Measurements from ENCODE around the gene AP1B1. TPM values are rescaled to one million over a fixed set of nuclear protein-coding genes. Genes with fewer than 3 reads are reported as not detected.

AP1B1 gene
- total and polyA plus RNA-seq, 2 donors from 2014 or later, result 50.5 to 82.9 TPM

- intact Hi-C loops (cut with DNase I), result no loop called here
- no peaks in the 10 kb centered on the region for H3K9me3 ChIP-seq (ENCODE audit: control insufficient read depth in 2 of 3, insufficient read depth in 1 of 3, low read length in 3 of 3)
- FAIRE-seq (no peak), DNase-seq (peak; percentile 66 to 89 (median 75))
- H3K4me3 ChIP-seq (ENCODE audit: low read length in 3 of 3), result no peak overlapping the region
- H3K27me3 ChIP-seq (ENCODE audit: control insufficient read depth, insufficient read depth, low read length), result no peaks in the 10 kb centered on the region
- no peak overlapping the region for H3K27ac ChIP-seq (ENCODE audit: low read depth in 2 of 2, low read length in 2 of 2)
- TF ChIP-seq, protein P1, sequence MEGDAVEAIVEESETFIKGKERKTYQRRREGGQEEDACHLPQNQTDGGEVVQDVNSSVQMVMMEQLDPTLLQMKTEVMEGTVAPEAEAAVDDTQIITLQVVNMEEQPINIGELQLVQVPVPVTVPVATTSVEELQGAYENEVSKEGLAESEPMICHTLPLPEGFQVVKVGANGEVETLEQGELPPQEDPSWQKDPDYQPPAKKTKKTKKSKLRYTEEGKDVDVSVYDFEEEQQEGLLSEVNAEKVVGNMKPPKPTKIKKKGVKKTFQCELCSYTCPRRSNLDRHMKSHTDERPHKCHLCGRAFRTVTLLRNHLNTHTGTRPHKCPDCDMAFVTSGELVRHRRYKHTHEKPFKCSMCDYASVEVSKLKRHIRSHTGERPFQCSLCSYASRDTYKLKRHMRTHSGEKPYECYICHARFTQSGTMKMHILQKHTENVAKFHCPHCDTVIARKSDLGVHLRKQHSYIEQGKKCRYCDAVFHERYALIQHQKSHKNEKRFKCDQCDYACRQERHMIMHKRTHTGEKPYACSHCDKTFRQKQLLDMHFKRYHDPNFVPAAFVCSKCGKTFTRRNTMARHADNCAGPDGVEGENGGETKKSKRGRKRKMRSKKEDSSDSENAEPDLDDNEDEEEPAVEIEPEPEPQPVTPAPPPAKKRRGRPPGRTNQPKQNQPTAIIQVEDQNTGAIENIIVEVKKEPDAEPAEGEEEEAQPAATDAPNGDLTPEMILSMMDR (IDR thresholded peaks at IDR 0.05; ENCODE audit: borderline replicate concordance, extremely low read depth, insufficient read depth), result no peak
- H3K9ac ChIP-seq (ENCODE audit: low read length in 3 of 3), result no peak overlapping the region
- peaks cover 0 to 13% (median 8%) of the 10 kb centered on the region in 3 donors for H3K36me3 ChIP-seq (ENCODE audit: control insufficient read depth in 2 of 3, insufficient read depth in 3 of 3, low read length in 3 of 3)
- no peaks in the 10 kb centered on the region for H3K4me1 ChIP-seq (ENCODE audit: control insufficient read depth in 2 of 3, insufficient read depth in 2 of 3, low read depth in 1 of 3, low read length in 3 of 3)
These were observed 57.6 kb downstream of the AP1B1 start for GRCh38 chr22:29330753-29331152.

DNA sequence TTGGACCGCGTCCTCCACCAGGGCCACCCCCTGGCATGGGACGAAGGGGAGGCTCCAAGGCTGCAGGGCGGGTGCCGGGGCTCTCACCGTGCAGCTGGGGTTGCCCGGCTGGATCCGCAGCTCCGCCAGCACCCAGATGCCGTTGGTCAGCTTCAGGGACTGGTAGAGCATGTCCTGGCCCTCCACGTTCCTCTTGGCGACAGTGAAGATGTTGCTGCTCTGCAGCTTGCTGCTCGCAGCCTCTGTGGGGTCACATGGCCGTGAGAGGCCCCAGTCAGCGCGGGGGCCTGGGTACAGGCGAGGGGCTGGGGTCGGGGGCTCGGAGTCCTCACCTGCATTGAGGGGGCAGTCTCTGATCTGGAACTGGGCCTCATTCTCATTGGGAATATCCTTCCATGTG lies 58.1 kb downstream of the AP1B1 start:
- no peaks in the 10 kb centered on the region for H3K9me3 ChIP-seq (ENCODE audit: control insufficient read depth in 2 of 3, insufficient read depth in 1 of 3, low read length in 3 of 3)
- no peak for FAIRE-seq
- no peak overlapping the region for H3K4me3 ChIP-seq (ENCODE audit: low read length in 3 of 3)
- H3K27ac ChIP-seq (ENCODE audit: low read depth in 2 of 2, low read length in 2 of 2), result no peak overlapping the region
- H3K27me3 ChIP-seq (ENCODE audit: control insufficient read depth, insufficient read depth, low read length), result no peaks in the 10 kb centered on the region
- TF ChIP-seq, protein P1 (IDR thresholded peaks at IDR 0.05; ENCODE audit: borderline replicate concordance, extremely low read depth, insufficient read depth), result no peak
- H3K36me3 ChIP-seq (ENCODE audit: control insufficient read depth in 2 of 3, insufficient read depth in 3 of 3, low read length in 3 of 3), result peaks cover 0 to 13% (median 4%) of the 10 kb centered on the region in 3 donors
- no peaks in the 10 kb centered on the region for H3K4me1 ChIP-seq (ENCODE audit: control insufficient read depth in 2 of 3, insufficient read depth in 2 of 3, low read depth in 1 of 3, low read length in 3 of 3)
- intact Hi-C loops (cut with DNase I), result no loop called here
- no peak for DNase-seq
- H3K9ac ChIP-seq (ENCODE audit: low read length in 3 of 3), result no peak overlapping the region

DNA sequence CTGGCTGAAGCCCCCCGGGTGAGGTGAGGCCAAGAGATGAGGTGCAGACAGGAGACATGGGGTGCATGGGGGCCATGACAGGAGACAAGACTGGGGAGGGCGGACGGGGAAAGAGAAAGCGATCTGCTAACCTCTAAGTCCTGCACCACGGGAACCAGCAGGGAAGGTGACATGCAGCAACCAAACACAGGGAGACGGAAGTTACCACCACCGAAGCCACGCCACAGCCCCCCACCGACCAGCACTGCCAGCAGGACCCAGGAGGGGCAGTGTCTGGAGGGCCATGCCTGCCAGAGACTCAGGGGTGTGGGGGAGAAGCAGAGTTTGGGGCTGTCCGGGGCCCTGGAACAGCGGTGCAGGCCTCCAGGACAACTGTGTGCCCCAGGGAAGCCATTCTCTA lies 58.8 kb downstream of the AP1B1 start:
- no peak overlapping the region for H3K27ac ChIP-seq (ENCODE audit: low read depth in 2 of 2, low read length in 2 of 2)
- TF ChIP-seq, protein P1 (IDR thresholded peaks at IDR 0.05; ENCODE audit: borderline replicate concordance, extremely low read depth, insufficient read depth), result no peak
- intact Hi-C loops (cut with DNase I), result no loop called here
- H3K4me1 ChIP-seq (ENCODE audit: control insufficient read depth in 2 of 3, insufficient read depth in 2 of 3, low read depth in 1 of 3, low read length in 3 of 3), result no peaks in the 10 kb centered on the region
- no peak for DNase-seq
- H3K27me3 ChIP-seq (ENCODE audit: control insufficient read depth, insufficient read depth, low read length), result no peaks in the 10 kb centered on the region
- H3K36me3 ChIP-seq (ENCODE audit: control insufficient read depth in 2 of 3, insufficient read depth in 3 of 3, low read length in 3 of 3), result peaks cover 0 to 13% (median 3%) of the 10 kb centered on the region in 3 donors
- FAIRE-seq, result no peak
- H3K9ac ChIP-seq (ENCODE audit: low read length in 3 of 3), result no peak overlapping the region
- H3K4me3 ChIP-seq (ENCODE audit: low read length in 3 of 3), result no peak overlapping the region
- no peaks in the 10 kb centered on the region for H3K9me3 ChIP-seq (ENCODE audit: control insufficient read depth in 2 of 3, insufficient read depth in 1 of 3, low read length in 3 of 3)
